ENCODE results near the gene CLIP3.
"Not testable (repeated sequence)": the region's sequence is repeated elsewhere in the genome, so short reads cannot be mapped to it uniquely, and the experiment has no call there.

CLIP3 gene

DNA sequence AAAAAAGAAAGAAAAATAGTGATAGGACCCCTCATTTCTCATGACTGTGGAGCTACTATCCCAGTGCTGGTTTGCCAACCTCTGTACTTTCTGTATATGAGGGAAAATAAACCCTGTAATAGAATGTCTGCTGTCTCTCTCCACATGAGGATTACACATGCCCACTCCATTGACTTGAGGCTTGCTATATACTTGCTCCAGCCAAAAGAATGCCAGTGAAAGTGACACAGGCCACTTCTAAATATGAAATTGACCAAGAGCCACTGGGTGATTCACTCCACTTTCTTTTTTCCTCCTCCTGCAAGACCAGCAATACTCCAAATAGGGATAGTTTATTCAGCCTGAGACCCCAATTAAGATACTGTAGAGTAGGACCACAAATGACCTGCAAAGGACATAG, 15.2 kb upstream of the CLIP3 start:
- FAIRE-seq = no peak

GRCh38 chr19:36046443-36047050, 13.9 kb upstream of the CLIP3 start:
- FAIRE-seq = no peak

GRCh38 chr19:36043952-36044351, 11.3 kb upstream of the CLIP3 start:
- FAIRE-seq = no peak

GRCh38 chr19:36041831-36042230, 9.2 kb upstream of the CLIP3 start:
- no peak for FAIRE-seq

DNA sequence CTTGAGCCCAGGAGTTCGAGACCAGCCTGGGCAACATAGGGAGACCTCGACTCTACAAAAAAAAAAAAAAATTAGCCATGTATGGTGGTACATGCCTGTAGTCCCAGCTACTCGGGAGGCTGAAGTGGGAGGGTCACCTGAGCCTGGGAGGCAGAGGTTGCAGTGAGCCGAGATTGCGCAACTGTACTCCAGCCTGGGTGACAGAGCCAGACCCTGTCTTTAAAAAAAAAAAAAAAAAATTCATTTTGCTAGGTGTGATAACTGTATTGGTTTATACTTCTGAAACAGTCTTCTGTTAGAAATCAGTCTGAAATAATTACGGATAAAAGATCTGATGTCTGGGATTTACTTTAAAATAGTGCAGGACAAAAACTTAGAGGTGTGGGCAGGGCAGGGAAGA, 8.4 kb upstream of the CLIP3 start:
- not testable (repeated sequence) for FAIRE-seq

DNA sequence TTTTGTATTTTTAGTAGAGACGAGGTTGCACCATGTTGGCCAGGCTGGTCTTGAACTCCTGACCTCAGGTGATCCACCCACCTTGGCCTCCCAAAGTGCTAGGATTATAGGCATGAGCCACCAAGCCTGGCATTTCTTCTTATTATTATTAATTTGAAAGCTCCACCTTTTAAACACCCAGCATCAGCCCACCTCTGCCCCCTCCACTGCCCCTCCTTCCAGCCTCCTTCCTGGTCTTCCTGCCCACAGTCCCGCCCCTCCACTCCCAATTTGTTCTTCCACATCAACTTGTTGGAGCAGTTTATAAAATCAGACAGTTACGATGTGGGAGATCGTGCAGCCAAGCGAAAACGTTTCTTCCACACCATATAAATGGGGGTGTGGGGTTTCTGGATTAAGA, 7.8 kb upstream of the CLIP3 start:
- no peak for FAIRE-seq

DNA sequence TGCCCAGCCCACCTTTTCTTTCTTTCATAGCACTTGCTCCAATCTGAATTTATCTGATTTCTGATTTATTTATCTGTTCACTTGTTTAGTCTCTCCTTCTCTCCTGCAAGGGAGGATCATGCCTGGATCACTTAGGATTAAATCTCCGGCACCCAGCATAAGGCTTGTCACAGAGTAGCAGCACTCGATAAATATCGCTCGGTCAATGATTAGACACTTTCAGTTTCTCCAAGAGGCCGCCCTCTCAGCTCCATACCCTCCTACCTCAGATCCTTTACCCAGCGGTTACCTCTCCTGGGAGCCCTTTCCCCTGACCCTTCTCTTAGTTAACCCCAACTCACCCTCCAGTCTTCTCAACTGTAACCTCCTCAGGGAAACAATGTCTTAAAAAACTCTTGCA, 1.4 kb downstream of the CLIP3 start:
- FAIRE-seq = no peak

- peak; percentile 68 for FAIRE-seq
Measured at GRCh38 chr19:36030264-36031148, 2.2 kb downstream of the CLIP3 start.

DNA sequence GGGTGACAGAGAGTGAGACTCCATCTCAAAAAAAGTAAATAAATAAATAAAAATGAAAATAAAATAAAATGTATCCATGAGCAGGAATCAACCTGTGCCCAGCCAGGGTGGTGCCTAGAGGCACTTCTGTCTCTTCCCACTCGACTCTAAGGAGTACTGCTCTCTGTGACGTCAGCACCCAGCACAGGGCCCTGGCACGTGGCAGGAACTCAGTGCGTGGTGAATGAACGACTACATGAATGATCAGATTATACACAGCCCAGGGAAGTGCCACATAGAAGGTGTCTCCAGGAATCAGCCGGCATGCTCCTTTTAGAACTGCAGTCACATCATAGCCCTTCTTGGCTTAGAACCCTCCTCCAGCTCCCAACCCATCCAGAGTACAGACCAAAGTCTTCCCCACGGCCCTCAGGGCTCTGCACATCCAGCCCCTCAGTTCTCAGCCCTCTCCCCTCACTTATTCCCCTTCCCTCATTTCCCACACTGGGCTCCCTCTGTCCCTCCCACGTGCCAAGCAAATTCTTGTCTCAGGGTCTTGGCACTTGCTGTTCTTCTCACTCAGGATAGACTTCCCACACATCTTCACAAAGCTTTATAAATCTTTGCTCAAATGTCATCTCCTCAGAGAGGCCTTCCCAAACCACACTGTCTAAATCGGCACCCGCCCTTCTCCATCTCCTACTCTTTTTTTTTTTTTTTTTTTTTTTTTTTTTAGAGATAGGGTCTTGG, 4.2 kb downstream of the CLIP3 start:
- no peak for FAIRE-seq

- no peak for FAIRE-seq
Measured at GRCh38 chr19:36027696-36028095, 5.0 kb downstream of the CLIP3 start.

- FAIRE-seq = no peak
Measured at GRCh38 chr19:36026091-36026876, 6.4 kb downstream of the CLIP3 start.

- no peak for FAIRE-seq
Measured at GRCh38 chr19:36025541-36025940, 7.1 kb downstream of the CLIP3 start.

DNA sequence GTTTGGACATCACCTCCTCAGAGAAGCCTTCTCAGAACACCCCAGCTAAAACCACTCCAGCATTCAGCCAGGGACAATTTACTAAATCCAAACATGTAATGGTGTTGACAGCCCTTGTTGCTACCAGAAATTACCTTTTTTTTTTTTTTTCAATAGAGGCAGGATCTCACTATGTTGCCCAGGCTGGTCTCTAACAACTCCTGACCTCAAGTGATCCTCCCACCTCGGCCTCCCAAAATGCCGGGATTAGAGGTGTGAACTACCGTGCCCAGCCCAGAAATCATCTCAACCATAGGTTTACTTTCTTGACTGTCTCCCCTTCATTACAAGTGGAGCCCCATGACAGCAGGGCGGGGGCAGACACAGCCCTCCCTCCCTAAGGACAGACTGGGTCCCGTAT, 9.2 kb downstream of the CLIP3 start:
- no peak for FAIRE-seq

GRCh38 chr19:36019061-36019670, 13.5 kb downstream of the CLIP3 start:
- no peak for FAIRE-seq

GRCh38 chr19:36014012-36014924, 18.4 kb downstream of the CLIP3 start, which contains the start of gene ALKBH6:
TSS of gene ALKBH6 (minus strand) at chr19:36014213. CDS start at chr19:36013397, 816 bp downstream.
- FAIRE-seq = peak; percentile 89

DNA sequence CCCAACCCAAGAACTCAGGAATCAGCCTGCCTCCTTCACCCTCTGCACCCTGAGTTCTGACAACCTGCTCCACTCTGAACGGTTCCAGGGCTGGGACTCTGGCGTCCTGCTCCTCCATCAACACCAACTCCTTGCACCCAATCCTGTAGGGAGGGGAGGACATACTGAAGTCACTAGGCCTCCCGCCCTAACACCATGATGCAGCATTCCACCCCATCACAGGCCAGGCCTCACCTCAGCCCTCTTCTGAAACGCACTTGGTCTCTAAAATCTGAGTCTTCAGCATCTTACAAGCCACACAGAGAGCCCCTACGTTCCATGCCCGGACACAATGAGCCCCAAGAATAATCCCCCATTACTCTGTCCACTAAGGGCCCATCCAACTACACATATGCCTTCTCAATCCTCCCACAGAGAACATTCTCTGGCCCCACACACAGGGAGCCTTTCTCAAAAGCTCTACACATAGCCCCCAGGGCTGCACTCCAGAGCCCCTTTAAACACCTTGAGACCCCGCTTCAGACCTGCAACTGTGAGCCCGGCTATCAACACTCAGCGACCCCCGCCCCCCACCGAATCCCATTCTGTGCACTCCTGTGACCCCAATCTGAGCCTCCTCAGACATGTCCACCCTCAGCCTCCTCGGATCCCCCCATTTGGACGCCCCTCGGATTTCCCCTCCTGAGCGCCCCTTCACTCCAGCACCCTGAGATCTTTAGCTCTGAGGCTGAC, 19.2 kb downstream of the CLIP3 start:
- no peak for FAIRE-seq

GRCh38 chr19:36010402-36010801, 22.3 kb downstream of the CLIP3 start:
- FAIRE-seq = no peak

DNA sequence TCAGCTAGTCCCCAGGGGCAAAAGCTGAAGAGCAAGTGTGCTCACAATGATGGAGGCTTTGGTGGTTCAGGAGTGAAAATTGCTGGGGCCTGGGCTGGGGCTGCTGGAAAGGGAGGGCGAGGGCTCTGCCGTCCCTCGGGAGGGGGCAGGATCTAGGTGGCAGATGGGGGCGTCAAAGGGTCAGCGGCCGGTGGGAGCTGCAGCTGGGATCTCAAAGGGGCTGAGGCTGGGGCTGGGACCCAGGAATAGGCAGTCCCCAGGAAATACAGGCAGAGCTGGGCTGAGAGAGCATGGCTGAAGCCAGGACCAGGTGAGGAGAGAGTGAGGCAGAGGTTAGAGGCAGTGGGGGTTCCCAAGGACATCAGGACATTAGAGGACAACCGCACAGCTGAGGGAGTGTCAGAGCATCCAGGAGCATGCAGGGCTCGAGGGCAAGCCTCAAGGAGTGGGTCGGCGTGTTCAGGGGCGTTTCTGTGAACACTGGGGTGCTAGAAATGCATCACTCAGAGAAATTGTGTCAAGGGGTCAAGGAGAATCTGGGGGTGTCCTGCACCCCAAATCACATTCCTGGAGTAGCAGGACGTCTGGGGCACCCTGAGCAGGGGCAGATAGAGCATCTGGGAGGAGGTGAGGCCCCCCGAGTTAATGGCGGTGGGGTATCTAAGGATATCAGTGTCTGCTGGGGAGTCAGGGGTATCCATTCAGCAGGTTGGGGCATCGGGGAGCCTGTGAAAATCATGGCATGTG, 22.9 kb downstream of the CLIP3 start:
- FAIRE-seq = no peak

- no peak for FAIRE-seq
Measured at GRCh38 chr19:36009220-36009619, 23.5 kb downstream of the CLIP3 start.
